A673 (cell line): ENCODE measurements around the gene PYROXD2. TPM values are rescaled to one million over a fixed set of nuclear protein-coding genes. Genes with fewer than 3 reads are reported as not detected.

ENCODE experiments used
- BruUV-seq: library from RNA; stranded (reverse); fragments of 400-500 nt; replicated peaks from 2 replicates; lab custom pipeline; 2021; lab: Mats Ljungman, UMichigan
- CTCF ChIA-PET: fragments of 300-600 bp; sonication (Branson Sonifier 250); formaldehyde crosslinking; loops from one replicate; lab custom pipeline; 2022; ENCODE audit warnings: antibody characterized with exemption; lab: Charles Lee
- POLR2A ChIA-PET: fragments of 300-600 bp; sonication (Branson Sonifier 250); formaldehyde crosslinking; loops from one replicate; lab custom pipeline; 2022; ENCODE audit warnings: antibody characterized with exemption; ENCODE audit not compliant: low non-redundant PET; lab: Charles Lee
- DNase-seq: peaks from one replicate; pipeline ENCODE4 v3.0.0-alpha.2; 2015; ENCODE audit warnings: low spot score
- H3K27ac ChIP-seq: fragments of 200-600 bp; sonication (generic); 2 replicates; pipeline ENCODE4 v1.5.1; 2016; ENCODE audit warnings: mixed run types, low read depth, mild to moderate bottlenecking, mixed read lengths, antibody characterized with exemption, low read length; ENCODE audit not compliant: poor library complexity, severe bottlenecking
- H3K27me3 ChIP-seq: fragments of 200-600 bp; sonication (generic); replicated peaks from 2 replicates; pipeline ENCODE4 v1.6.1; 2017; ENCODE audit warnings: mixed run types, low read depth, mild to moderate bottlenecking, mixed read lengths, antibody characterized with exemption, low read length; ENCODE audit not compliant: insufficient read depth, poor library complexity
- H3K36me3 ChIP-seq: fragments of 200-600 bp; sonication (generic); 2 replicates; pipeline ENCODE4 v1.6.1; 2016; ENCODE audit warnings: mixed run types, mild to moderate bottlenecking, mixed read lengths, antibody characterized with exemption, low read length; ENCODE audit not compliant: insufficient read depth, poor library complexity, severe bottlenecking
- H3K4me1 ChIP-seq: fragments of 200-600 bp; sonication (generic); 2 replicates; pipeline ENCODE4 v1.6.1; 2017; ENCODE audit warnings: mixed run types, mild to moderate bottlenecking, mixed read lengths, antibody characterized with exemption, low read length; ENCODE audit not compliant: insufficient read depth, poor library complexity, severe bottlenecking
- H3K4me3 ChIP-seq: fragments of 200-600 bp; sonication (generic); 2 replicates; pipeline ENCODE4 v1.5.1; 2016; ENCODE audit warnings: low read depth, mixed run types, mild to moderate bottlenecking, mixed read lengths, low read length; ENCODE audit not compliant: poor library complexity, severe bottlenecking
- H3K9me3 ChIP-seq: fragments of 200-600 bp; sonication (generic); 2 replicates; pipeline ENCODE4 v1.6.1; 2016; ENCODE audit warnings: mixed run types, low read depth, mild to moderate bottlenecking, mixed read lengths, antibody characterized with exemption, low read length; ENCODE audit not compliant: poor library complexity, severe bottlenecking
- CTCF ChIP-seq: fragments of 300-800, 200-600 bp; sonication (generic); conservative IDR thresholded peaks from 2 replicates; pipeline ENCODE4 v1.5.1; 2017; ENCODE audit warnings: low read depth, mild to moderate bottlenecking, antibody characterized with exemption, low read length, moderate library complexity, mixed read lengths
- EZH2 ChIP-seq: fragments of 200-600 bp; sonication (generic); IDR thresholded peaks from 2 replicates; pipeline ENCODE4 v1.6.1; 2017; ENCODE audit warnings: borderline replicate concordance, low read depth, mild to moderate bottlenecking, mixed read lengths, antibody characterized with exemption, low read length; ENCODE audit not compliant: poor library complexity, severe bottlenecking
- intact Hi-C: fragments of 100-400 bp; cut with micrococcal nuclease; formaldehyde crosslinking; loops from one replicate; pipeline ENCODE4 v1.10.0; 2022; ENCODE audit not compliant: unreplicated experiment
- total RNA-seq: library from RNA; stranded (reverse); gene quantifications from 2 replicates; pipeline ENCODE4 v1.2.3, GENCODE V29; 2021

The PYROXD2 gene
- total RNA-seq, 1 experiment from 2014 or later: 4.0 TPM

- H3K36me3 ChIP-seq: no peaks in the 10 kb centered on the region
- no TSS peak for BruUV-seq
- TF ChIP-seq CTCF: no peak
- TF ChIP-seq EZH2: no peak
- H3K4me3 ChIP-seq: no peak overlapping the region
- no peak overlapping the region for H3K27ac ChIP-seq
- CTCF ChIA-PET: no interaction called here
- POLR2A ChIA-PET: no interaction called here
- H3K27me3 ChIP-seq: no peaks in the 10 kb centered on the region
- DNase-seq: no peak
- peaks cover 5% of the 10 kb centered on the region for H3K4me1 ChIP-seq
- intact Hi-C loops: no loop called here
- H3K9me3 ChIP-seq: no peaks in the 10 kb centered on the region
Measured at GRCh38 chr10:98418665-98419468, 3.9 kb upstream of the PYROXD2 start.

- no peak for TF ChIP-seq EZH2
- TF ChIP-seq CTCF: no peak
- no peak overlapping the region for H3K4me3 ChIP-seq
- intact Hi-C loops: no loop called here
- BruUV-seq: no TSS peak
- CTCF ChIA-PET: no interaction called here
- H3K9me3 ChIP-seq: no peaks in the 10 kb centered on the region
- H3K27me3 ChIP-seq: no peaks in the 10 kb centered on the region
- no peak overlapping the region for H3K27ac ChIP-seq
- no peaks in the 10 kb centered on the region for H3K36me3 ChIP-seq
- no peak for DNase-seq
- peaks cover 5% of the 10 kb centered on the region for H3K4me1 ChIP-seq
- POLR2A ChIA-PET: no interaction called here
Measured at GRCh38 chr10:98417973-98418664, 3.1 kb upstream of the PYROXD2 start.

- BruUV-seq: no TSS peak
- Histone ChIP-seq H3K4me3 (no peak overlapping the region), H3K4me1 (peaks cover 5% of the 10 kb centered on the region), H3K27ac (no peak overlapping the region), H3K27me3 (no peaks in the 10 kb centered on the region), H3K36me3 (no peaks in the 10 kb centered on the region), H3K9me3 (no peaks in the 10 kb centered on the region)
- TF ChIP-seq CTCF: no peak
- TF ChIP-seq EZH2: no peak
- intact Hi-C loops: no loop called here
- CTCF ChIA-PET: no interaction called here
- POLR2A ChIA-PET: no interaction called here
- no peak for DNase-seq
Measured at GRCh38 chr10:98417481-98417959, 2.5 kb upstream of the PYROXD2 start.
